Measurements from ENCODE around the gene NRCAM. TPM values are rescaled to one million over a fixed set of nuclear protein-coding genes. Genes with fewer than 3 reads are reported as not detected.

Gene NRCAM
- total and polyA plus RNA-seq, 4 donors, result 0.17 to 3.2 (median 0.64) TPM

DNA sequence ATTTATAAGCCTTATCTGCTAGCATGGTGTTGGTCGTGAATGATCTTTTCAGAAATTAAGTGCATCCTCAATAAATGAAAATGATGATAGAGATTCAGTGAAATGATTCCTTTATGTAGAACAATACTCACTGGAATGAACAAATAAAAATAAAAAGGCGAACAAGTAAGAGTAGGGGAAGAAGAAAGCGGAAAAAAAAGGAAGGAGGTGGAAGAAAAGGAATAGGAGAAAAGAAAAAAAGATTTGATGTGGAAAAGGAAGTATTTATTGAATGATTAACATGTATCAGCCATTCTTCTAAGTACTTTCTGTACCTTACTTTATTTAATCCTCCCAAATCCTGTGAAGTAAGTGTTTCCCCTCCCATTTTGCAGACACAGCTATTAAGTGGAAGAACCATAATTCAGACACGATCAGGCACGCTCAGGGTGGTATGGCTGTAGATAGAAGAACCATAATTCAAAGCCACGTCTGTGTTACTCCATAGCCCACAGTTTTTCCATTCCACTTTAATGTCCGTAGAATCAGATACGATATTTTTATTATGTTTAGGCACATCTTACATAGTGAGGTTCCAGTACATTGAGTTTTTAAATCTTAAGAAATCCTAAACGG lies 169.8 kb downstream of the NRCAM start:
- Histone ChIP-seq H3K4me3 (ENCODE audit: low read depth in 1 of 3, low read length in 3 of 3) (no peak overlapping the region), H3K27ac (ENCODE audit: low read depth in 1 of 2, low read length in 2 of 2) (no peak overlapping the region), H3K4me1 (ENCODE audit: control insufficient read depth in 4 of 4, insufficient read depth in 4 of 4, low read length in 3 of 4) (peaks cover 0 to 3% (median 0%) of the 10 kb centered on the region in 4 donors), H3K9me3 (ENCODE audit: control insufficient read depth in 4 of 4, low read length in 3 of 4) (no peaks in the 10 kb centered on the region), H3K9ac (ENCODE audit: low read depth in 1 of 2, low read length in 2 of 2) (no peak overlapping the region), H3K36me3 (ENCODE audit: control insufficient read depth in 4 of 4, insufficient read depth in 3 of 4, low read depth in 1 of 4, low read length in 3 of 4) (no peaks in the 10 kb centered on the region), H3K27me3 (ENCODE audit: control insufficient read depth in 4 of 4, insufficient read depth in 4 of 4, low read length in 3 of 4) (peaks cover 0 to 3% (median 0%) of the 10 kb centered on the region in 4 donors)
- DNase-seq (ENCODE audit: low spot score), result no peak
- TF ChIP-seq, protein P1, sequence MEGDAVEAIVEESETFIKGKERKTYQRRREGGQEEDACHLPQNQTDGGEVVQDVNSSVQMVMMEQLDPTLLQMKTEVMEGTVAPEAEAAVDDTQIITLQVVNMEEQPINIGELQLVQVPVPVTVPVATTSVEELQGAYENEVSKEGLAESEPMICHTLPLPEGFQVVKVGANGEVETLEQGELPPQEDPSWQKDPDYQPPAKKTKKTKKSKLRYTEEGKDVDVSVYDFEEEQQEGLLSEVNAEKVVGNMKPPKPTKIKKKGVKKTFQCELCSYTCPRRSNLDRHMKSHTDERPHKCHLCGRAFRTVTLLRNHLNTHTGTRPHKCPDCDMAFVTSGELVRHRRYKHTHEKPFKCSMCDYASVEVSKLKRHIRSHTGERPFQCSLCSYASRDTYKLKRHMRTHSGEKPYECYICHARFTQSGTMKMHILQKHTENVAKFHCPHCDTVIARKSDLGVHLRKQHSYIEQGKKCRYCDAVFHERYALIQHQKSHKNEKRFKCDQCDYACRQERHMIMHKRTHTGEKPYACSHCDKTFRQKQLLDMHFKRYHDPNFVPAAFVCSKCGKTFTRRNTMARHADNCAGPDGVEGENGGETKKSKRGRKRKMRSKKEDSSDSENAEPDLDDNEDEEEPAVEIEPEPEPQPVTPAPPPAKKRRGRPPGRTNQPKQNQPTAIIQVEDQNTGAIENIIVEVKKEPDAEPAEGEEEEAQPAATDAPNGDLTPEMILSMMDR (IDR thresholded peaks at IDR 0.05; ENCODE audit: low read depth, low read length, missing input control), result no peak
- no peak for TF ChIP-seq SP1 (IDR thresholded peaks at IDR 0.05)
- no peak for TF ChIP-seq NR2F2 (IDR thresholded peaks at IDR 0.05)
- TF ChIP-seq GABPA (IDR thresholded peaks at IDR 0.05 in 1 of 2, conservative IDR thresholded peaks at IDR 0.05 in 1 of 2), result no peak
- no peak for TF ChIP-seq JUND (IDR thresholded peaks at IDR 0.05)
- TF ChIP-seq FOXA2 (IDR thresholded peaks at IDR 0.05), result no peak
- no peak for TF ChIP-seq TAF1 (conservative IDR thresholded peaks at IDR 0.05)
- TF ChIP-seq HNF4G (IDR thresholded peaks at IDR 0.05), result no peak
- TF ChIP-seq ZBTB33 (IDR thresholded peaks at IDR 0.05), result no peak
- TF ChIP-seq YY1 (IDR thresholded peaks at IDR 0.05), result no peak
- no peak for TF ChIP-seq MAX (IDR thresholded peaks at IDR 0.05)
- no peak for TF ChIP-seq REST (IDR thresholded peaks at IDR 0.05)
- TF ChIP-seq RAD21 (IDR thresholded peaks at IDR 0.05), result no peak
- TF ChIP-seq HNF4A (conservative IDR thresholded peaks at IDR 0.05), result no peak
- TF ChIP-seq EGR1 (IDR thresholded peaks at IDR 0.05; ENCODE audit: low read depth in 2 of 2), result no peak
- WGBS, result 88% methylated on average over 9 of the region's 9 CpGs

DNA sequence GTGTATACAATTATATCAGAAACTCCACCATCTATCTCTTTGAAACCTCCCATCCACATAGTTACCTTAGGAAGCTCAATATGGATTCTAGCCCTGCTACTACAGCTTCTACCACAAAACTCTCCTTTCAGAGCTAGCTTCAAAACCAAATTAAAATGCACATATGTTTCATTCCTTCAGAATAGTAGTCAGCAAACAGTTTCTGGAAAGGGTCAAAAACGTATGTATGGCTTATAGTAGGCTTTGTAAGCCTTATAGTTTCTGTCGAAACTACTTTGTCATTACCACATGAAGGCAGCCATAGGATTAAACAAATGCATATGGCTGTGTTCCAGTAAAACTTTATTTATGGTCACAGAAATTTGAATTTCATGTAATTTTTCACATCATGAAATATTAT lies 170.5 kb downstream of the NRCAM start:
- no peaks in the 10 kb centered on the region for H3K36me3 ChIP-seq (ENCODE audit: control insufficient read depth in 4 of 4, insufficient read depth in 3 of 4, low read depth in 1 of 4, low read length in 3 of 4)
- no peak for DNase-seq (ENCODE audit: low spot score)
- H3K4me1 ChIP-seq (ENCODE audit: control insufficient read depth in 4 of 4, insufficient read depth in 4 of 4, low read length in 3 of 4), result peaks cover 0 to 3% (median 0%) of the 10 kb centered on the region in 4 donors
- WGBS, result 79% methylated on average over 2 of the region's 2 CpGs
- no peak overlapping the region for H3K27ac ChIP-seq (ENCODE audit: low read depth in 1 of 2, low read length in 2 of 2)
- peaks cover 0 to 3% (median 0%) of the 10 kb centered on the region in 4 donors for H3K27me3 ChIP-seq (ENCODE audit: control insufficient read depth in 4 of 4, insufficient read depth in 4 of 4, low read length in 3 of 4)
- H3K4me3 ChIP-seq (ENCODE audit: low read depth in 1 of 3, low read length in 3 of 3), result no peak overlapping the region
- H3K9ac ChIP-seq (ENCODE audit: low read depth in 1 of 2, low read length in 2 of 2), result no peak overlapping the region
- H3K9me3 ChIP-seq (ENCODE audit: control insufficient read depth in 4 of 4, low read length in 3 of 4), result no peaks in the 10 kb centered on the region
- TF ChIP-seq JUND (IDR thresholded peaks at IDR 0.05), result no peak
- TF ChIP-seq REST (IDR thresholded peaks at IDR 0.05), result no peak
- no peak for TF ChIP-seq TAF1 (conservative IDR thresholded peaks at IDR 0.05)
- no peak for TF ChIP-seq FOXA1 (IDR thresholded peaks at IDR 0.05)
- TF ChIP-seq SP1 (IDR thresholded peaks at IDR 0.05), result no peak
- no peak for TF ChIP-seq ZBTB33 (IDR thresholded peaks at IDR 0.05)
- no peak for TF ChIP-seq HNF4A (conservative IDR thresholded peaks at IDR 0.05)

Measured in liver (tissue), 9 donors.